SW480 (cell line): Measurements from ENCODE around the gene RINL.

Source experiments
- DNase-seq: peaks from one replicate; pipeline ENCODE4 v3.0.0-alpha.2; 2016; ENCODE audit warnings: low spot score

RINL gene

GRCh38 chr19:38849147-38849859 lies 28.8 kb downstream of the RINL start:
- DNase-seq, result peak; percentile 97

- DNase-seq, result no peak
Measured at GRCh38 chr19:38848299-38849146, 29.6 kb downstream of the RINL start.

- no peak for DNase-seq
Measured at GRCh38 chr19:38846097-38846496, 32.0 kb downstream of the RINL start.

- DNase-seq, result no peak
Measured at GRCh38 chr19:38845374-38846024, 32.6 kb downstream of the RINL start.

GRCh38 chr19:38844093-38844686 lies 33.9 kb downstream of the RINL start:
- DNase-seq, result no peak

- DNase-seq, result no peak
Measured at GRCh38 chr19:38843175-38843758, 34.8 kb downstream of the RINL start.

GRCh38 chr19:38842439-38843174 lies 35.5 kb downstream of the RINL start:
- no peak for DNase-seq

GRCh38 chr19:38841787-38842438 lies 36.2 kb downstream of the RINL start:
- no peak for DNase-seq

- DNase-seq, result no peak
Measured at GRCh38 chr19:38841180-38841766, 36.8 kb downstream of the RINL start.

- DNase-seq, result no peak
Measured at GRCh38 chr19:38840583-38840968, 37.5 kb downstream of the RINL start.

- no peak for DNase-seq
Measured at GRCh38 chr19:38839816-38840582, 38.1 kb downstream of the RINL start.

- no peak for DNase-seq
Measured at GRCh38 chr19:38838986-38839761, 38.9 kb downstream of the RINL start.

- peak; percentile 32 for DNase-seq
Measured at GRCh38 chr19:38838208-38838985, 39.7 kb downstream of the RINL start.

- DNase-seq, result no peak
Measured at GRCh38 chr19:38837656-38838121, 40.4 kb downstream of the RINL start.

- DNase-seq, result no peak
Measured at GRCh38 chr19:38836983-38837626, 41.0 kb downstream of the RINL start.

GRCh38 chr19:38836159-38836982 lies 41.7 kb downstream of the RINL start:
- no peak for DNase-seq

GRCh38 chr19:38834590-38834989 lies 43.5 kb downstream of the RINL start:
- DNase-seq, result no peak
